SHP77 treated with DMSO at 0.1 percent for 48 hours (cell line): Measurements from ENCODE around the gene PCBP3.
A peak's percentile ranks its signal among the peaks of the same experiment; 100 is the strongest.
"Not testable (repeated sequence)": the region's sequence is repeated elsewhere in the genome, so short reads cannot be mapped to it uniquely, and the experiment has no call there.

Experiments used
- DNase-seq: peaks from one replicate; lab custom pipeline; 2025; lab: John Stamatoyannopoulos, UW

Gene PCBP3

DNA sequence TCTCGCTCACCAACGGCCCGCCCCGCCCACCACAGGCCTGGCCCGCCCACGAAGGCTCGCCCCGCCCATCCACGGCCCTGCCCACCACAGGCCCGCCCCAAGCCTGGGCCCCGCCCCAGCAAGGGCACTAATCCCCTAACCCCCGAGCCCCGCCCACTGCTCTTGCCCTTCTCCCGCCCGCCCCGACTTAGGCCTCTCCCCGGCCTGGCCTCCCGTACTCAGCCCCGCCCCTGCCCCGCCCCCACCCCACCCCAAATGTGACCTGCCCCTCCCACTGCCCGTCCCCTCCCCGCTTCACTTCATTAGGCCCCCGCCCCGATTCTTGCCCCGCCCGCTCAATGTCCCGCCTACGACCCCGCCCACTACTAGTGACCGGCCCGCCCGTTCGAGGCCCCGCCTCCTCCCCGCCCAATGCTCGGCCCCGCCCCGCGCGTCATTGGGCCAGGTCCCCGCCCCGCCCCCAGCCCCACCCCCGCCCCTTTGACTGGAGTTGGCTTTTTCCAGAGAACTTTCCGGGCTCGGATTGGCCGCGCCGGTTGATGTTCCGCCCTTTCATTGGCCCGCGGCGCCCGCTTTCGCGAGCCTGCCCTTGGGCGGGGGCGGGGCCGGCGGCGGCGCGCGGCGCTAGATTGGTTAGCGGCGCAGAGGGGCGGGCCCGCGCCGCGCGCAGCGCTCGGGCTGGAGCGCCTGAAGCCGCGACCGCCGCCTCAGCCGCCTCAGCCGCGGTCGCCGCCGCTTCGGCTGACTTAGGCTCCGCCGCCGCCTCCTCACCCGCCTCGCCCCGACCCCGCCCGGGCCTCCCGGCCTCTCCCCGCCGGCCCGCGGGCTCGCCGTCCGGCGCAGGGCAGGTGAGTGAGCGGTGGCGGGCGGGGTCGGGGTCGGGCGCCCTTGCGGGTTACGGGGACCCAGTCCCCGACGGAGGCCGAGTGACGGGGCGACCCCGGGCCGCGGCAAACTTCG lies at the start of gene PCBP3:
PCBP3 (plus strand) TSS at position 705 of the 960 bp plus-strand sequence. CDS start 206,361 bp downstream, outside the sequence.
- peak; percentile 90 for DNase-seq

DNA sequence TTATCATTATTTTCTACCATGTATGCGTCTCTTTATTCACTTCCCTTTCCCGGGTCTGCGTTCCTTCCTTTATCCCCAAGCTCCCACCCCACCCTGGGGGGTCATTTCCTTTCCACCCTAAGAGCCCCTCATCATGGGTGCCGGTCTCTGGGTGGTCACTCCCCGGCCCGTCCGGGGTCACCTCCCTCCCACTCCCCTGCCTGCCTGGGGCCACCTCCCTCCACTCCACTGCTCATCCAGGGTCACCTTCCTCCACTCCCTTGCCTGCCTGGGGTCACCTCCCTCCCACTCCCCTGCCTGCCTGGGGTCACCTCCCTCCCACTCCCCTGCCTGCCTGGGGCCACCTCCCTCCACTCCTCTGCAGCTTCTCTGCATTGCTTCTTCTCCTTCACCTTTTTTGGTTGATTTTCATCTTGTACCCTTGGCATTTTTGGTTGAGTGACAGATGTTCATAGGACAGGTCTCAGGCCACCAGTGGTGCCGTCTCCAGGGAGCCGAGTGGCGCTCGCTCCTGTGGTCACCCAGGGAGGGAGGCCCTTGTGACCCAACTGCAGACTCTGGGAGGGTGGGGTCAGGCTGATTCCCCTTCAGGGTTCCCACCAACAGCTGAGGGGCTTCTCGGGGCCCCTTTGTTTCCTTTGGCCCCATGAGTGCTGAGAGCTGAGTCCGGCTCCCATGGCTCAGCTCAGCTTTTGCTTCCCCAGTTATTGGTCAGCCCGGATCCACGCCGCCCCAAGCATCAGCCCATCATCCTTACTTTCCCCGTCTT lies 48.6 kb upstream of the PCBP3 start:
- no peak for DNase-seq

DNA sequence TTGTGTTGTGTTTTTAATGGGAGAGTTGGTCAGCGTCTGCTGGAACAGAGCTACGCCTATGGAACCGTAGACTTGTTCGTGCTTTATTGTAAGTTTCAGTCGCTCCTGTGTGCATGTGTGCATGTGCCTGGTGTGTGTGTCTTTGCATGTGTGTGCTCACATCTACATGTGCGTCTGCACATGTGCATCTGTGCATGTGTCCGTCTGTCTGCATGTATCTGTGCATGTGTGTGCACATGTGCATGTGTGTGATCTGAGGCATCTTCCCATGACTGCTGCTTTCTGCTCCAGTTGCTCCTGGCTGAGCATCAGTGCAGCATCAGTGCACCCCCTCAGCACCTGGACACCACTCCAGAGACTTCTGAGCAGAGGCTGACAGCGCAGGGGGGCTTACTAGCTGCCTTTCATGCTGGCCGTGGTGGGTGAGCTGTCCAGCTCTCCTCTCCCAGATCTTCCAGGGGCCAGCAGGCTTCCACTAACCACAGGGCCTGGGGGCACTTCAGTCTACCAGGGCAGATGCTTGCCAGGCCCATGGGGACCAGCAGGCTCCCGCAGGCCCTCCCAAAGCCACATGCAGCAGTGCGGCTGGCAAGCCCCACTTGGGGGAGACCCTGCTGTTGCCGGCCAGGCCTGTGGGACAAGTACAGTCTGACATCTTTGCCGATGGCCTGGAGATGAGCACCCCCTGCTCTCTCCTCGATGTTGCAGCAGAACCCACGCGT lies 47.8 kb upstream of the PCBP3 start:
- no peak for DNase-seq

DNA sequence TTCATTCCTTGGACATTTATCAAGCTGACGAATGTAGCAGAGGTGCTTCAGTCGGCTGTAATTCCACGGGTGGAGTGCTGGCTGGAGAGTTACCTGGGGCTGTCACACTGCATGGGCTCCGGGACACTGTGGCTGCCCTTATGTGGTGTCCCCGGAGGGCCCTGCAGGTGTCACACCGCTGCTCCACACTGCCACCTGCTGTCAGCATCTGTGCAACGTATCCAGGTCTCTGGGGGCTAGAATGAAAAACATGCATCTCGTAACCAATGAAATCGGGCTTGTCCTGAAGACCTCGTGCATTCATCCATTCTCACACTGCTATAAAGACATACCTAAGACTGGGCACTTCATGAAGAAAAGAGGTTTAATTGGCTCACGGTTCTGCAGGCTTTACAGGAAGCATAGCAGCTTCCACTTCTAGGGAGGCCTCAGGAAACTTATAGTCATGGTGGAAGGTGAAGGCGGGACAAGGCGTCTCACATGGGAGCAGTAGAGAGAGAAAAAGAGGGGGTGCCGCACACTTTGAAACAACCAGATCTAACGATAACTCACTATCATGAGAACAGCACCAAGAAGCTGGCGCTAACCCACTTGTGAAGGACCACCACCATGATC lies 46.7 kb upstream of the PCBP3 start:
- DNase-seq: no peak

- DNase-seq: no peak
Observed at GRCh38 chr21:45598109-45598508, 45.4 kb upstream of the PCBP3 start.

DNA sequence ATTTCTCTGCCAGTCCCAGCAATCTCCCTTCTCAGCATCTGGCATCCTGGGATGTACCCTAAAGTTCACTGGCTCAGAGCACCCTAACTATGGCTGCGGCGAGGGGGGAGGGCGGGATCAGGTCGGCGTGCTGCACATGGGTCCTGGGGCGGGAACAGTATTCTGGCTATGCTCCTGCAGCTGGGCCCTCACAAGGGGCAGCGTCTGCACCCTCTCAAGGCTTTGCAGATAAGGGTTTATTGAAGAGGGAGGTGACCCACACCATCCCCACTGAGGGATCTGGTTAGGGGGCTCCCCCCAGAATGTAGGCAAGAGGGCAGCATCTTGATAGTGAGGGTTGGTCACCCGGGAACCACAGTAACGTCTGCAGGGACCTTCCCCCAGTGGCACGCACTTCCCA lies 44.9 kb upstream of the PCBP3 start:
- no peak for DNase-seq

DNA sequence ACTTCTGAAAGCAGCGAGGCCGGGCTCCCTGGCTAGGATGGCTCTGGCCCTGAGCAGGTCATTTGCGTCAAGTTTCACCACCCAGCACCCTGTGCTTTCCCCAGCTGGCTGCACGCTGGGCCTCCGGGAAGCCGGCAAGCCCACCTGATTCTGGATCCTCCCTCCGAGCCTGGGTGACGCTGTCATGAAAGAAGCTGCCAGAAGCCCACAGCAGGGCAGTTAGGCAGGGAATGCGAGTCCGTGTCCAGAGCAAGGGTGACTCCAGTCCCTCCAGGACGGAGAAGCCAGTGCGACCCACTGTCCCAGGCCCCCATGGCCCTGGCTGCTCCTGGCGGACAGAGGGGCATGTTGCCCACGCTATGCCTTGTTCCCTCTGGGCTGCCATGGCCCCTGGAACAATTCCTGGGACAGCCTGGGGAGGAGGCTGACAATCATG lies 44.4 kb upstream of the PCBP3 start:
- DNase-seq: no peak

- DNase-seq: no peak
Observed at GRCh38 chr21:45600248-45600647, 43.3 kb upstream of the PCBP3 start.

- DNase-seq: no peak
Observed at GRCh38 chr21:45601551-45601950, 42.0 kb upstream of the PCBP3 start.

DNA sequence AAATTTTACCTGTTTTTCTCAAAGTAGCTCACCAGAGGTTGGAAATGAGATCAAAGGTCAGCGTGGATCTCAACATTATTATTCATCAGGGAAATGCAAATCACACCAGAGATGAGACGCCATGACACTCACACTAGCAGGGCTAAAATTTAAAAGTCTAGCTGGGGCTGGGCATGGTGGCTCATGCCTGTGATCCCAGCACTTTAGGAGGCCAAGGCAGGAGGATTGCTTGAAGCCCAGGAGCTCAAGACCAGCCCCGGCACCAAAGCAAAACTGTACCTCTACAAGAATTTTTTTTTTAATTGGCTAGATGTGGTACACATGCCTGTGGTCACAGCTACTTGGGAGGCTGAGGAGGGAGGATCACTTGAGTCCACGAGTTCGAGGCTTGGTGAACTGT lies 41.4 kb upstream of the PCBP3 start:
- DNase-seq: no peak

DNA sequence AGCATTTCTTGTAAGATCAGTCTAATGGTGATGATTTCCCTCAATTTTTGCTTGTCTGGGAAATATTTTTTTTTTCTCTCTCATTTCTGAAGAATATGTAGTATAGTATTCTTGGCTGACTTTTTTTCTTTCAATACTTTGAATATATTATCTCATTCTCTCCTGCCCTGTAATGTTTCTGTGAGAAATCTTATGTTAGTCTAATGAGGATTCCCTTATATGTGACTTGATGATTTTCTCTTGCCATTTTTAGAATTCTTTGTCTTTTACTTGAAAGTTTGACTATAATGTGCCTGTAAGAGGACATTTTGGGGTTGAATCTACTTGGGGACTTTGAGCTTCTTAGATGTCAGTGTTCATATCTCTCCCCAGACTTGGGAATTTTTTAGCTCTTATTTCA lies 40.0 kb upstream of the PCBP3 start:
- DNase-seq: no peak

DNA sequence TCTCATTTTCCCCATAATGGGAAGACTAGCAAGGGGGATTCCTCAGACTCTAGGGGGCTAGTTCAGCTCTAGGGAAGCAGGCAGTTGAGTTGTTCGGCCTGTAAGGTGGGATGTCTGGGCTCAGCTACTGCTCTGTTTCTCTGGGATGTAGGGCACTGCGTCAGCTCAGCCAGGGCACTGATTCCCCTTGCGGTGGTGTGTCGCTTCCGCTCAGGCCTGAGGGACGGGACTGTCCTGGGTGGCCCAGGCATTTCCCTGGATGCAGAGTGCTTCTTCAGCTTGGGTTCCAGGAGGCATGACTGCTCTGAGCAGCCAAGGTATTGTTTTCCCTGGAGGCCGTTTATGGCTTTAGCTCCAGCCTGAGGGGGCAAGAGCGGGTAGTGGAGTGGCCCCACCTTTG lies 38.8 kb upstream of the PCBP3 start:
- DNase-seq: not testable (repeated sequence)

- no peak for DNase-seq
Observed at GRCh38 chr21:45607021-45607908, 36.3 kb upstream of the PCBP3 start.

DNA sequence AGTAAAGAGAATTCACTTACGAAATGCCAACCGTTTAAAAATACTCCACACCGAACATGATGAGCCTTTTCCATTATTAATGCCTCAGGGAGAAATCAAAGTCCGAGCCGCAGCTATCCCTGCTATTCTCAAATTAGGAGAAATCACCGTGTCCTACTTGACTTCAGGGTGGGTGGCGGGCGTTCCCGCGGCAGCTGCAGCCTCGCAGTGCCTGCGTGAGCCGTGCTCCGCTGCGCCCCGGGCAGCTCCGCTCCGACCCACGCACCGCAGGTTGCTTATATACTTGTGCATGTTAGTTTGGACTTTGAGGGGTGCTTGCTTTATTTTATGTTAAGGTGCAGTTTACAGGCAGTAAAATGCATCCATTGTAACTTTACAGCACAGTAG lies 35.6 kb upstream of the PCBP3 start:
- no peak for DNase-seq

- not testable (repeated sequence) for DNase-seq
Observed at GRCh38 chr21:45608747-45609470, 34.6 kb upstream of the PCBP3 start.

GRCh38 chr21:45609616-45610015 lies 33.9 kb upstream of the PCBP3 start:
- not testable (repeated sequence) for DNase-seq

- DNase-seq: no peak
Observed at GRCh38 chr21:45611296-45611695, 32.2 kb upstream of the PCBP3 start.

DNA sequence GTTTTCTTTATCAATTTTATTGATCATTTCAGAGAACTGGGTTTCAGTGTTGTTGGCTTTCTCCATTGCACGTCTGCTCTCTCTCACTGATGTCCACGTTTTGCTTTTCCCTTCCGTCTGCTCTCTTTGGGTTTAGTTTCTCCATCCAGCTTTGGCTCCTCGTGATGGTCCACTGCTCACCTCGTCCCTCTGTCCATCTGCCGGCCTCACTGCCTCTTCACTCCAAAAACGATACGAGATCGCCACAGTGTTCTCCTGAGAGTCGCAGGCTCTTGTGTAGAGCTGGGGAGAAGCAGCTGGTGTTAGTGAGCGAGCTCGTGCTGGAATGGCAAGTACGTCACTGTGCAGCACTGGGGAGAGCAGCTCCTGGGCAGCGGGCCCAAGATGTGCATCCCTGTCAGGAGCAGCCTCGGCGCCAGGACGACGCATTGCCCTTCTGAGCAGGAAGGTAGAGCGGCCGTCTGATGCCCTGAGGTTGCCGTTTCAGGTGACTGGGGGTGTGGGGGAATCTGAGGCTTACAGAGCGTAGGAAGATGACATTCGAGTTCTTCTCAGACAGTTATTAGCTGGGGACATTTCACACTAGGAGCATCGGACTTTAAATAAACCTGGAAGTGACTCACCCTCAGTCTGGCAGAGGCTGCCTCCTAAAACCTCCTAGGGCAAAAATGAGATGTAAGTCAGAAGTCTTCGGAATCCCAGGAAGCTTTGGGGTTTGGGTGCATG lies 31.4 kb upstream of the PCBP3 start:
- peak; percentile 61 for DNase-seq

GRCh38 chr21:45612665-45613019 lies 30.9 kb upstream of the PCBP3 start:
- not testable (repeated sequence) for DNase-seq

GRCh38 chr21:45613396-45613795 lies 30.1 kb upstream of the PCBP3 start:
- DNase-seq: no peak
